ENCODE results near the gene APBA1.

APBA1 gene

DNA sequence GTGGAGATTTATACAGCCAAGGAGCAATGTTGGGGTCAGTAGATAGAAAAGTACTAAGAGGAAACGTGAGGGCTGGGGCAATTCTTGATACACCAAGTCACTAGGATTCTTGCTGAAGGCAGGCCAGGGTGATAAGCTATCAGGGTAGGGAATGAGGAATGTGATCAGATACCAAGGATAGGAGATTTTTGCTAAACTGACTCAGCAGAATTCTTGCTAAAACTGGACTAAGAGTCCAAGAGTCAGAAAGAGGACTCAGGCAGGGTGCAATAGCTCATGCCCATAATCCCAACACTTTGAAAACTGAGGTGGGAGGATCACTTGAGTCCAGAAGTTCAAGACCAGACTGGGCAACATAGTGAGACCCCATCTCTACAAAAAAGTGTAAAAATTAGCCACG lies 275.4 kb downstream of the APBA1 start:
- no peak for DNase-seq (ENCODE audit: low read depth in 1 of 2, low spot score in 1 of 2)
- no peak overlapping the region for H3K27ac ChIP-seq (replicated peaks)
- H3K4me3 ChIP-seq (replicated peaks; ENCODE audit: insufficient read depth, low read length): no peak overlapping the region
- no peak for TF ChIP-seq POLR2AphosphoS5 (IDR thresholded peaks at IDR 0.05; ENCODE audit: low read depth)
- no peak for TF ChIP-seq SPI1 (IDR thresholded peaks at IDR 0.05; ENCODE audit: borderline replicate concordance, low read depth)
- TF ChIP-seq, protein P1, sequence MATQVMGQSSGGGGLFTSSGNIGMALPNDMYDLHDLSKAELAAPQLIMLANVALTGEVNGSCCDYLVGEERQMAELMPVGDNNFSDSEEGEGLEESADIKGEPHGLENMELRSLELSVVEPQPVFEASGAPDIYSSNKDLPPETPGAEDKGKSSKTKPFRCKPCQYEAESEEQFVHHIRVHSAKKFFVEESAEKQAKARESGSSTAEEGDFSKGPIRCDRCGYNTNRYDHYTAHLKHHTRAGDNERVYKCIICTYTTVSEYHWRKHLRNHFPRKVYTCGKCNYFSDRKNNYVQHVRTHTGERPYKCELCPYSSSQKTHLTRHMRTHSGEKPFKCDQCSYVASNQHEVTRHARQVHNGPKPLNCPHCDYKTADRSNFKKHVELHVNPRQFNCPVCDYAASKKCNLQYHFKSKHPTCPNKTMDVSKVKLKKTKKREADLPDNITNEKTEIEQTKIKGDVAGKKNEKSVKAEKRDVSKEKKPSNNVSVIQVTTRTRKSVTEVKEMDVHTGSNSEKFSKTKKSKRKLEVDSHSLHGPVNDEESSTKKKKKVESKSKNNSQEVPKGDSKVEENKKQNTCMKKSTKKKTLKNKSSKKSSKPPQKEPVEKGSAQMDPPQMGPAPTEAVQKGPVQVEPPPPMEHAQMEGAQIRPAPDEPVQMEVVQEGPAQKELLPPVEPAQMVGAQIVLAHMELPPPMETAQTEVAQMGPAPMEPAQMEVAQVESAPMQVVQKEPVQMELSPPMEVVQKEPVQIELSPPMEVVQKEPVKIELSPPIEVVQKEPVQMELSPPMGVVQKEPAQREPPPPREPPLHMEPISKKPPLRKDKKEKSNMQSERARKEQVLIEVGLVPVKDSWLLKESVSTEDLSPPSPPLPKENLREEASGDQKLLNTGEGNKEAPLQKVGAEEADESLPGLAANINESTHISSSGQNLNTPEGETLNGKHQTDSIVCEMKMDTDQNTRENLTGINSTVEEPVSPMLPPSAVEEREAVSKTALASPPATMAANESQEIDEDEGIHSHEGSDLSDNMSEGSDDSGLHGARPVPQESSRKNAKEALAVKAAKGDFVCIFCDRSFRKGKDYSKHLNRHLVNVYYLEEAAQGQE (IDR thresholded peaks at IDR 0.05; ENCODE audit: insufficient replicate concordance, low read depth): no peak
- TF ChIP-seq, protein P2, sequence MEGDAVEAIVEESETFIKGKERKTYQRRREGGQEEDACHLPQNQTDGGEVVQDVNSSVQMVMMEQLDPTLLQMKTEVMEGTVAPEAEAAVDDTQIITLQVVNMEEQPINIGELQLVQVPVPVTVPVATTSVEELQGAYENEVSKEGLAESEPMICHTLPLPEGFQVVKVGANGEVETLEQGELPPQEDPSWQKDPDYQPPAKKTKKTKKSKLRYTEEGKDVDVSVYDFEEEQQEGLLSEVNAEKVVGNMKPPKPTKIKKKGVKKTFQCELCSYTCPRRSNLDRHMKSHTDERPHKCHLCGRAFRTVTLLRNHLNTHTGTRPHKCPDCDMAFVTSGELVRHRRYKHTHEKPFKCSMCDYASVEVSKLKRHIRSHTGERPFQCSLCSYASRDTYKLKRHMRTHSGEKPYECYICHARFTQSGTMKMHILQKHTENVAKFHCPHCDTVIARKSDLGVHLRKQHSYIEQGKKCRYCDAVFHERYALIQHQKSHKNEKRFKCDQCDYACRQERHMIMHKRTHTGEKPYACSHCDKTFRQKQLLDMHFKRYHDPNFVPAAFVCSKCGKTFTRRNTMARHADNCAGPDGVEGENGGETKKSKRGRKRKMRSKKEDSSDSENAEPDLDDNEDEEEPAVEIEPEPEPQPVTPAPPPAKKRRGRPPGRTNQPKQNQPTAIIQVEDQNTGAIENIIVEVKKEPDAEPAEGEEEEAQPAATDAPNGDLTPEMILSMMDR (IDR thresholded peaks at IDR 0.05; ENCODE audit: insufficient read depth, low read length): no peak
- no peak for TF ChIP-seq GABPA (IDR thresholded peaks at IDR 0.05; ENCODE audit: low read depth)
- no peaks in the 10 kb centered on the region for H3K27me3 ChIP-seq (ENCODE audit: insufficient read depth, poor library complexity, severe bottlenecking)

GRCh38 chr9:69395718-69396117 lies 276.5 kb downstream of the APBA1 start:
- no peaks in the 10 kb centered on the region for H3K27me3 ChIP-seq (ENCODE audit: insufficient read depth, poor library complexity, severe bottlenecking)
- TF ChIP-seq POLR2AphosphoS5 (IDR thresholded peaks at IDR 0.05; ENCODE audit: low read depth) (no peak), SPI1 (IDR thresholded peaks at IDR 0.05; ENCODE audit: borderline replicate concordance, low read depth) (no peak), GABPA (IDR thresholded peaks at IDR 0.05; ENCODE audit: low read depth) (no peak)
- TF ChIP-seq, protein P2 (IDR thresholded peaks at IDR 0.05; ENCODE audit: insufficient read depth, low read length): no peak
- TF ChIP-seq, protein P1 (IDR thresholded peaks at IDR 0.05; ENCODE audit: insufficient replicate concordance, low read depth): no peak
- no peak for DNase-seq (ENCODE audit: low read depth in 1 of 2, low spot score in 1 of 2)
- no peak overlapping the region for H3K4me3 ChIP-seq (replicated peaks; ENCODE audit: insufficient read depth, low read length)
- no peak overlapping the region for H3K27ac ChIP-seq (replicated peaks)

- TF ChIP-seq, protein P1 (IDR thresholded peaks at IDR 0.05; ENCODE audit: insufficient replicate concordance, low read depth): no peak
- TF ChIP-seq GABPA (IDR thresholded peaks at IDR 0.05; ENCODE audit: low read depth) (no peak), POLR2AphosphoS5 (IDR thresholded peaks at IDR 0.05; ENCODE audit: low read depth) (no peak), SPI1 (IDR thresholded peaks at IDR 0.05; ENCODE audit: borderline replicate concordance, low read depth) (no peak)
- Histone ChIP-seq H3K27me3 (ENCODE audit: insufficient read depth, poor library complexity, severe bottlenecking) (no peaks in the 10 kb centered on the region), H3K4me3 (replicated peaks; ENCODE audit: insufficient read depth, low read length) (no peak overlapping the region), H3K27ac (replicated peaks) (no peak overlapping the region)
- no peak for DNase-seq (ENCODE audit: low read depth in 1 of 2, low spot score in 1 of 2)
Measured at GRCh38 chr9:69393425-69393824, 278.7 kb downstream of the APBA1 start.
